GM12878 (cell line): ENCODE measurements around the gene MICALL1. TPM values are rescaled to one million over a fixed set of nuclear protein-coding genes. Genes with fewer than 3 reads are reported as not detected.

Source experiments
- ATAC-seq: fragments of 200-7000 bp; cut with Tn5 transposase; 3 replicates; pipeline ENCODE4 v1.9.1; 2020; ENCODE audit warnings: mild to moderate bottlenecking, moderate library complexity
- BruUV-seq: library from RNA; stranded (reverse); fragments of 400-500 nt; replicated peaks from 2 replicates; lab custom pipeline; 2021; lab: Mats Ljungman, UMichigan
- CTCF ChIA-PET: fragments of 300-600 bp; sonication (Branson Sonifier 250); formaldehyde crosslinking; extraction: SDS; loops from one replicate; lab custom pipeline; 2021; ENCODE audit warnings: inconsistent platforms; lab: Yijun Ruan, JAX
- POLR2A ChIA-PET: fragments of 350-600 bp; formaldehyde crosslinking; extraction: SDS; loops from one replicate; lab custom pipeline; 2021; ENCODE audit warnings: inconsistent platforms; lab: Charles Lee
- RAD21 ChIA-PET: fragments of 300-600 bp; sonication (Branson Sonifier 250); formaldehyde crosslinking; loops from one replicate; lab custom pipeline; 2023; ENCODE audit warnings: antibody characterized with exemption; ENCODE audit not compliant: unreplicated experiment; lab: Charles Lee
- SMC1A ChIA-PET: fragments of 300-600 bp; sonication (Branson Sonifier 250); formaldehyde crosslinking; loops from one replicate; lab custom pipeline; 2023; ENCODE audit not compliant: unreplicated experiment, uncharacterized antibody; lab: Charles Lee
- DNase-seq: peaks from one replicate; pipeline ENCODE4 v3.0.0-alpha.2; 2011; ENCODE audit warnings: low read depth, low spot score
- FAIRE-seq: peaks from 3 replicates; lab custom pipeline; 2011; peaks lifted over from hg19 to GRCh38; lab: Jason Lieb, UNC
- H2AFZ ChIP-seq: 2 replicates; pipeline ENCODE4 v1.6.0; 2011; ENCODE audit warnings: low read depth, low read length, control low read depth; ENCODE audit not compliant: control insufficient read depth
- H3K27ac ChIP-seq: 2 replicates; pipeline ENCODE4 v1.5.1; 2011; ENCODE audit warnings: control low read depth; ENCODE audit not compliant: control insufficient read depth, insufficient read depth
- H3K27me3 ChIP-seq, 2 experiments: replicated peaks in 1 of 2; 2 replicates each; pipeline versions ENCODE4 v1.6.0 to v1.6.1; 2011; ENCODE audit warnings: low read length in 1 of 2; ENCODE audit not compliant: control insufficient read depth in 2 of 2, insufficient read depth in 2 of 2
- H3K36me3 ChIP-seq, 2 experiments: 2 replicates each; pipeline ENCODE4 v1.5.1; 2011; ENCODE audit warnings: low read length in 1 of 2; ENCODE audit not compliant: control insufficient read depth in 2 of 2, insufficient read depth in 2 of 2
- H3K4me1 ChIP-seq: 2 replicates; pipeline ENCODE4 v1.6.1; 2011; ENCODE audit warnings: mild to moderate bottlenecking, low read length, moderate library complexity, mixed read lengths; ENCODE audit not compliant: control insufficient read depth, insufficient read depth
- H3K4me2 ChIP-seq: 2 replicates; pipeline ENCODE4 v1.6.0; 2011; ENCODE audit warnings: control low read depth; ENCODE audit not compliant: control insufficient read depth, insufficient read depth
- H3K4me3 ChIP-seq: fragments of 200-600 bp; sonication (generic); 2 replicates; pipeline ENCODE4 v1.5.1; 2016
- H3K79me2 ChIP-seq: 2 replicates; pipeline ENCODE4 v1.6.0; 2011; ENCODE audit warnings: low read length; ENCODE audit not compliant: control insufficient read depth, insufficient read depth
- H3K9ac ChIP-seq: 2 replicates; pipeline ENCODE4 v1.8.0; 2011; ENCODE audit warnings: low read length, control low read depth, mixed read lengths; ENCODE audit not compliant: control insufficient read depth, insufficient read depth
- H3K9me3 ChIP-seq: replicated peaks from 3 replicates; pipeline ENCODE4 v1.5.1; 2011; ENCODE audit warnings: mild to moderate bottlenecking, low read length; ENCODE audit not compliant: control insufficient read depth, insufficient read depth
- H4K20me1 ChIP-seq: 2 replicates; pipeline ENCODE4 v1.6.0; 2011; ENCODE audit not compliant: control insufficient read depth, insufficient read depth
- BMI1 ChIP-seq: fragments of 450-650 bp; IDR thresholded peaks from 2 replicates; pipeline ENCODE4 v1.6.1; 2016; ENCODE audit warnings: mild to moderate bottlenecking, moderate library complexity, borderline replicate concordance
- CEBPB ChIP-seq, 2 experiments: fragments of 150-350 bp in 1 of 2; IDR thresholded peaks; 2 replicates each; pipeline ENCODE4 v1.6.1; 2012 to 2014; ENCODE audit warnings: low read depth in 2 of 2, low read length in 2 of 2, borderline replicate concordance in 1 of 2, inconsistent platforms in 1 of 2
- CHD1 ChIP-seq: IDR thresholded peaks from 2 replicates; pipeline ENCODE4 v1.6.1; 2012; ENCODE audit warnings: low read depth, low read length, improper control_type of control experiment
- CHD2 ChIP-seq: IDR thresholded peaks from 2 replicates; pipeline ENCODE4 v1.6.1; 2011; ENCODE audit warnings: low read depth, low read length, improper control_type of control experiment, borderline replicate concordance
- KDM1A ChIP-seq: fragments of 200-600 bp; sonication (generic); IDR thresholded peaks from 2 replicates; pipeline ENCODE4 v1.6.1; 2016; ENCODE audit warnings: borderline replicate concordance
- KLF5 ChIP-seq: fragments of 450-650 bp; IDR thresholded peaks from 2 replicates; pipeline ENCODE4 v1.6.1; 2014; ENCODE audit warnings: mild to moderate bottlenecking; ENCODE audit not compliant: partially characterized antibody
- NR2C1 ChIP-seq: fragments of 450-650 bp; IDR thresholded peaks from 2 replicates; pipeline ENCODE4 v1.6.1; 2017; ENCODE audit warnings: antibody characterized with exemption, mild to moderate bottlenecking, moderate library complexity
- PAX5 ChIP-seq: IDR thresholded peaks from 2 replicates; pipeline ENCODE4 v1.6.1; 2011; ENCODE audit warnings: low read depth, low read length, borderline replicate concordance
- POLR2AphosphoS2 ChIP-seq: IDR thresholded peaks from 2 replicates; pipeline ENCODE4 v1.6.1; 2011; ENCODE audit warnings: low read depth, mild to moderate bottlenecking, low read length, improper control_type of control experiment, moderate library complexity
- REST ChIP-seq: IDR thresholded peaks from 2 replicates; pipeline ENCODE4 v1.6.1; 2012; ENCODE audit warnings: mild to moderate bottlenecking, low read depth, low read length
- SMAD5 ChIP-seq: IDR thresholded peaks from 2 replicates; pipeline ENCODE4 v1.6.1; 2016; ENCODE audit warnings: antibody characterized with exemption, low read depth
- SMC3 ChIP-seq: IDR thresholded peaks from 2 replicates; pipeline ENCODE4 v1.6.1; 2011; ENCODE audit warnings: low read length, improper control_type of control experiment, borderline replicate concordance
- ZNF384 ChIP-seq: IDR thresholded peaks from 2 replicates; pipeline ENCODE4 v1.6.1; 2012; ENCODE audit warnings: low read depth, mild to moderate bottlenecking, low read length, improper control_type of control experiment, borderline replicate concordance
- WGBS: methylation state at CpG from one replicate; pipeline ENCODE4 v1.1.6; 2016; ENCODE audit warnings: low lambda C conversion rate; ENCODE audit not compliant: insufficient replicate concordance, insufficient coverage; ENCODE audit errors: missing lambda C conversion rate; 5-methylcytosine and 5-hydroxymethylcytosine counted together
- in situ Hi-C: fragments of 300-500 bp; cut with MboI; formaldehyde crosslinking; loops from 9 replicates; pipeline ENCODE4 v1.14.3; 2018; ENCODE audit warnings: mixed read lengths
- intact Hi-C: fragments of 100-400 bp; cut with micrococcal nuclease; formaldehyde crosslinking; loops from one replicate; pipeline ENCODE4 v1.14.2; 2022; ENCODE audit not compliant: unreplicated experiment
- polyA plus RNA-seq, 11 experiments: library from polyadenylated mRNA; depleted of rRNA in 4 of 11; unstranded in 6 of 11; stranded (reverse) in 5 of 11; fragments of >200 nt; fragmentation: Nextera tagmentation in 4 of 11; fragmentation: Illumina TruSeq in 1 of 11; extraction: Ambion mirVana in 4 of 11; extraction: Trizol in 1 of 11; gene quantifications; 1 replicate in 1 of 11; 2 replicates in 10 of 11; pipeline versions ENCODE4 v1.2.1 to v1.2.3, GENCODE V29; 2011 to 2016; ENCODE audit warnings: inconsistent platforms in 2 of 11, missing spikeins in 2 of 11, low read depth in 1 of 11
- total RNA-seq, 4 experiments: library from RNA; depleted of rRNA in 3 of 4; stranded (reverse); fragments of >200 nt in 3 of 4; fragmentation: Illumina TruSeq in 1 of 4; extraction: Trizol in 1 of 4; gene quantifications; 2 replicates each; pipeline versions ENCODE4 v1.2.1 to v1.2.3, GENCODE V29; 2013 to 2021

MICALL1 gene
- total and polyA plus RNA-seq, 10 of the 15 experiments (the other 5 are each of a cell fraction or from before 2014, with no cell fraction given): 0.72 to 30.7 (median 7.8) TPM

GRCh38 chr22:37926771-37927636 is 20.9 kb downstream of the MICALL1 start:
- Histone ChIP-seq H3K27me3 (no peaks in the 10 kb centered on the region), H3K9ac (no peak overlapping the region), H2AFZ (no peak overlapping the region), H3K4me3 (no peak overlapping the region), H3K79me2 (no peaks in the 10 kb centered on the region), H3K4me2 (no peak overlapping the region), H4K20me1 (no peaks in the 10 kb centered on the region), H3K4me1 (0 out of 2 replicates have a peak, but pooled peaks cover 3% of the 10 kb centered on the region), H3K9me3 (no peaks in the 10 kb centered on the region), H3K27ac (no peak overlapping the region), H3K36me3 (peaks cover 3 to 6% of the 10 kb centered on the region in 2 experiments; a peak in 3 of 4 replicates)
- ATAC-seq: no peak
- ChIA-PET CTCF (interaction anchor here (0.6 kb wide), 1 partner anchor 737 kb away, joined by 3 read pairs; no protein-coding TSS in a partner anchor), RAD21 (no interaction called here), SMC1A (no interaction called here), POLR2A (no interaction called here)
- intact Hi-C loops (no loop called here), in situ Hi-C loops (no loop called here)
- no TSS peak for BruUV-seq
- 88% methylated on average over 32 of the region's 32 CpGs for WGBS
- DNase-seq: no peak
- TF ChIP-seq REST (no peak), PAX5 (no peak), CHD1 (no peak), KDM1A (no peak), BMI1 (no peak), CHD2 (no peak), KLF5 (no peak), POLR2AphosphoS2 (no peak), ZNF384 (no peak), CEBPB (IDR thresholded peaks at IDR 0.05; ENCODE audit: borderline replicate concordance in 1 of 2, low read depth in 2 of 2, low read length in 2 of 2) (no peak), NR2C1 (no peak), SMAD5 (no peak), SMC3 (no peak)
- no peak for FAIRE-seq
